Neural progenitor cell (in vitro differentiated cells): ENCODE results near the gene SMTNL1. TPM values are rescaled to one million over a fixed set of nuclear protein-coding genes. Genes with fewer than 3 reads are reported as not detected.

Experiments
- DNase-seq: peaks from one replicate; pipeline ENCODE4 v3.0.0-alpha.2; 2016; ENCODE audit warnings: low spot score
- H2AFZ ChIP-seq: fragments of 200-600 bp; sonication (generic); replicated peaks from 2 replicates; pipeline ENCODE4 v1.6.1; 2016; ENCODE audit warnings: antibody characterized with exemption
- H3F3A ChIP-seq: fragments of 200-600 bp; sonication (generic); 2 replicates; pipeline ENCODE4 v1.6.1; 2016; ENCODE audit warnings: antibody characterized with exemption, low read depth
- H3K27ac ChIP-seq: fragments of 200-600 bp; sonication (generic); 2 replicates; pipeline ENCODE4 v1.5.1; 2016; ENCODE audit warnings: mild to moderate bottlenecking
- H3K27me3 ChIP-seq: fragments of 200-600 bp; sonication (generic); 2 replicates; pipeline ENCODE4 v1.6.1; 2016; ENCODE audit warnings: mild to moderate bottlenecking, moderate library complexity
- H3K36me3 ChIP-seq: fragments of 200-600 bp; sonication (generic); 2 replicates; pipeline ENCODE4 v1.5.1; 2016
- H3K4me1 ChIP-seq: fragments of 200-600 bp; sonication (generic); 2 replicates; pipeline ENCODE4 v1.6.1; 2016; ENCODE audit warnings: mixed run types
- H3K4me2 ChIP-seq: fragments of 200-600 bp; sonication (generic); 2 replicates; pipeline ENCODE4 v1.6.1; 2016
- H3K4me3 ChIP-seq: fragments of 200-600 bp; sonication (generic); 2 replicates; pipeline ENCODE4 v1.5.1; 2016
- H3K79me2 ChIP-seq: fragments of 200-600 bp; sonication (generic); 2 replicates; pipeline ENCODE4 v1.6.1; 2016; ENCODE audit warnings: low read depth
- H3K9ac ChIP-seq: fragments of 200-600 bp; sonication (generic); 2 replicates; pipeline ENCODE4 v1.6.1; 2016
- H3K9me3 ChIP-seq: fragments of 200-600 bp; sonication (generic); 2 replicates; pipeline ENCODE4 v1.5.1; 2016; ENCODE audit warnings: low read depth
- H4K20me1 ChIP-seq: fragments of 200-600 bp; sonication (generic); 2 replicates; pipeline ENCODE4 v1.6.1; 2016; ENCODE audit warnings: low read depth
- H3K27ac Mint-ChIP-seq: 3 replicates; pipeline ENCODE4 v1.8.0; 2021; ENCODE audit warnings: mixed read lengths
- H3K27me3 Mint-ChIP-seq: 2 replicates; pipeline ENCODE4 v1.8.0; 2022; ENCODE audit warnings: low read depth, mild to moderate bottlenecking, inconsistent platforms, moderate library complexity, mixed read lengths; ENCODE audit not compliant: insufficient read depth
- H3K36me3 Mint-ChIP-seq: 3 replicates; pipeline ENCODE4 v1.8.0; 2021; ENCODE audit warnings: mixed read lengths
- H3K4me1 Mint-ChIP-seq: 3 replicates; pipeline ENCODE4 v1.8.0; 2021; ENCODE audit warnings: mixed read lengths
- H3K4me3 Mint-ChIP-seq: 3 replicates; pipeline ENCODE4 v1.8.0; 2021; ENCODE audit warnings: mild to moderate bottlenecking, moderate library complexity, mixed read lengths
- H3K9me3 Mint-ChIP-seq: 3 replicates; pipeline ENCODE4 v1.8.0; 2020; ENCODE audit warnings: mixed read lengths
- EZH2 ChIP-seq: fragments of 200-600 bp; sonication (generic); IDR thresholded peaks from 2 replicates; pipeline ENCODE4 v1.6.1; 2017; ENCODE audit warnings: antibody characterized with exemption, mild to moderate bottlenecking, moderate library complexity
- EZH2phosphoT487 ChIP-seq: fragments of 200-600 bp; sonication (generic); IDR thresholded peaks from 2 replicates; pipeline ENCODE4 v1.6.1; 2017; ENCODE audit warnings: antibody characterized with exemption
- total RNA-seq: library from RNA; depleted of rRNA; stranded (reverse); fragments of >200 nt; gene quantifications from 2 replicates; pipeline ENCODE4 v1.2.3, GENCODE V29; 2015; ENCODE audit warnings: low replicate concordance
- TF ChIP-seq, protein P1 (sequence below): fragments of 200-600 bp; sonication (generic); IDR thresholded peaks from 2 replicates; pipeline ENCODE4 v1.5.1; 2017; ENCODE audit warnings: antibody characterized with exemption, mild to moderate bottlenecking

The SMTNL1 gene
- total RNA-seq, 1 donor from 2014 or later = not detected

DNA sequence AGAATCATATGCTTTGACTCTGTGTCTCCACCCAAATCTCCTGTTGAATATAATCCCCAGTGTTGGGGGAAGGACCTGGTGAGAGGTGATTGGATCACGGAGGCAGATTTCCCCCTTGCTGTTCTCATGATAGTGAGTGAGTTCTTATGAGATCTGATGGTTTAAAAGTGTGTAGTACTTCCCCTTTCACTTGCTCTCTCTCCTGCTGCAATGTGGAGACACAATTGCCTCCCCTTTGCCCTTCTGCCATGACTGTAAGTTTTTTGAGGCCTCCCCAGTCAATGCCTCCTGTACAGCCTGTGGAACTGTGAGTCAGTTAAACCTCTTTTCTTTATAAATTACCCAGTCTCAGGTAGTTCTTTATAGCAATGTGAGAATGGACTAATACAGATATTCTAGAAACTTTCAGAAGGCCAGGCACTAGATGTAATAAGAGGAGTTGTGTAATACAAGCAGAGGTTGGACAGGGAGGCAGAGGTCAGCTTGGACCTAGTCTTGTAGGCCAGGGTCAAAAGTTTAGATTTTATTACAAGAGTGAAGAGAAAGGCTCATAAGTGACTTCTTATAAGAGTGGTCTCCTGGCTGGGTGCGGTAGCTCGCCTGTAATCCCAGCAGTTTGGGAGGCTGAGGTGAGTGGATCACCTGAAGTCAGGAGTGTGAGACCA lies 50.8 kb downstream of the SMTNL1 start:
- H3K4me1 Mint-ChIP-seq = peaks cover 36% of the 10 kb centered on the region
- peaks cover 7% of the 10 kb centered on the region for H3K36me3 Mint-ChIP-seq
- DNase-seq = no peak
- TF ChIP-seq, protein P1, sequence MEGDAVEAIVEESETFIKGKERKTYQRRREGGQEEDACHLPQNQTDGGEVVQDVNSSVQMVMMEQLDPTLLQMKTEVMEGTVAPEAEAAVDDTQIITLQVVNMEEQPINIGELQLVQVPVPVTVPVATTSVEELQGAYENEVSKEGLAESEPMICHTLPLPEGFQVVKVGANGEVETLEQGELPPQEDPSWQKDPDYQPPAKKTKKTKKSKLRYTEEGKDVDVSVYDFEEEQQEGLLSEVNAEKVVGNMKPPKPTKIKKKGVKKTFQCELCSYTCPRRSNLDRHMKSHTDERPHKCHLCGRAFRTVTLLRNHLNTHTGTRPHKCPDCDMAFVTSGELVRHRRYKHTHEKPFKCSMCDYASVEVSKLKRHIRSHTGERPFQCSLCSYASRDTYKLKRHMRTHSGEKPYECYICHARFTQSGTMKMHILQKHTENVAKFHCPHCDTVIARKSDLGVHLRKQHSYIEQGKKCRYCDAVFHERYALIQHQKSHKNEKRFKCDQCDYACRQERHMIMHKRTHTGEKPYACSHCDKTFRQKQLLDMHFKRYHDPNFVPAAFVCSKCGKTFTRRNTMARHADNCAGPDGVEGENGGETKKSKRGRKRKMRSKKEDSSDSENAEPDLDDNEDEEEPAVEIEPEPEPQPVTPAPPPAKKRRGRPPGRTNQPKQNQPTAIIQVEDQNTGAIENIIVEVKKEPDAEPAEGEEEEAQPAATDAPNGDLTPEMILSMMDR = no peak
- TF ChIP-seq EZH2phosphoT487 = no peak
- Histone ChIP-seq H3K4me1 (peaks cover 23% of the 10 kb centered on the region), H2AFZ (no peak overlapping the region), H3K79me2 (no peaks in the 10 kb centered on the region), H3K27ac (no peak overlapping the region), H4K20me1 (no peaks in the 10 kb centered on the region), H3K36me3 (no peaks in the 10 kb centered on the region), H3F3A (peaks cover 20% of the 10 kb centered on the region), H3K4me2 (no peak overlapping the region), H3K9me3 (no peaks in the 10 kb centered on the region), H3K27me3 (no peaks in the 10 kb centered on the region), H3K4me3 (no peak overlapping the region), H3K9ac (no peak overlapping the region)
- peaks cover 22% of the 10 kb centered on the region for H3K9me3 Mint-ChIP-seq
- H3K27me3 Mint-ChIP-seq = peaks cover 7% of the 10 kb centered on the region
- H3K4me3 Mint-ChIP-seq = no peak overlapping the region
- H3K27ac Mint-ChIP-seq = no peak overlapping the region

- peak overlapping the region; percentile 97 for H3K27ac ChIP-seq
- no peak overlapping the region for H3K27ac Mint-ChIP-seq
Measured at GRCh38 chr11:57596266-57596885, 59.0 kb downstream of the SMTNL1 start.

GRCh38 chr11:57597461-57597915 lies 60.1 kb downstream of the SMTNL1 start, which contains the start of gene SERPING1:
Gene SERPING1 (plus strand): TSS chr11:57597685. CDS start chr11:57598271, 586 bp downstream.
- peak within 1 kb of the TSS; percentile 56 for H3K4me3 ChIP-seq
- no peak for DNase-seq
- H3K27me3 ChIP-seq = no peaks in the 10 kb centered on the region
- no peaks in the 10 kb centered on the region for H4K20me1 ChIP-seq
- Mint-ChIP-seq H3K4me1 (peaks cover 59% of the 10 kb centered on the region), H3K27ac (peak within 1 kb of the TSS; percentile 99), H3K36me3 (peaks cover 14% of the 10 kb centered on the region), H3K4me3 (peak within 1 kb of the TSS; percentile 78), H3K9me3 (no peaks in the 10 kb centered on the region), H3K27me3 (peaks cover 8% of the 10 kb centered on the region)
- no peak within 1 kb of the TSS for H2AFZ ChIP-seq
- H3K9ac ChIP-seq = no peak within 1 kb of the TSS
- no peaks in the 10 kb centered on the region for H3K9me3 ChIP-seq
- H3K79me2 ChIP-seq = peaks cover 20% of the 10 kb centered on the region
- H3K36me3 ChIP-seq = no peaks in the 10 kb centered on the region
- no peak for TF ChIP-seq EZH2phosphoT487
- TF ChIP-seq, protein P1 = no peak
- TF ChIP-seq EZH2 = no peak
- peaks cover 50% of the 10 kb centered on the region for H3K4me1 ChIP-seq
- H3K4me2 ChIP-seq = peak within 1 kb of the TSS; percentile 76
- peaks cover 45% of the 10 kb centered on the region for H3F3A ChIP-seq
- H3K27ac ChIP-seq = peak within 1 kb of the TSS; percentile 97

More at GRCh38 chr11:57596266-57596885, 59.0 kb downstream of the SMTNL1 start:
- Histone ChIP-seq H3K9ac (no peak overlapping the region), H3K4me1 (peaks cover 50% of the 10 kb centered on the region), H3K79me2 (peaks cover 20% of the 10 kb centered on the region), H4K20me1 (no peaks in the 10 kb centered on the region), H3K27me3 (no peaks in the 10 kb centered on the region), H3K4me2 (peak overlapping the region; percentile 76), H3K9me3 (no peaks in the 10 kb centered on the region), H3K4me3 (no peak overlapping the region), H3K36me3 (no peaks in the 10 kb centered on the region), H3F3A (peaks cover 45% of the 10 kb centered on the region), H2AFZ (no peak overlapping the region)
- H3K4me1 Mint-ChIP-seq = peaks cover 58% of the 10 kb centered on the region
- peaks cover 9% of the 10 kb centered on the region for H3K36me3 Mint-ChIP-seq
- H3K9me3 Mint-ChIP-seq = no peaks in the 10 kb centered on the region
- TF ChIP-seq EZH2 (no peak), EZH2phosphoT487 (no peak)
- TF ChIP-seq, protein P1 = no peak
- H3K27me3 Mint-ChIP-seq = peaks cover 6% of the 10 kb centered on the region
- DNase-seq = no peak
- H3K4me3 Mint-ChIP-seq = peak overlapping the region; percentile 60
